Measurements from ENCODE around the gene C15orf39.

- TF ChIP-seq IRF2 (CRISPR knock-in tag; IDR thresholded peaks at IDR 0.05) (no peak), SOX13 (IDR thresholded peaks at IDR 0.05) (no peak), SOX13 (CRISPR knock-in tag; conservative IDR thresholded peaks at IDR 0.05 in 1 of 2, IDR thresholded peaks at IDR 0.05 in 1 of 2) (no peak), CTCF (CRISPR knock-in tag; IDR thresholded peaks at IDR 0.05) (no peak), NFKBIZ (CRISPR knock-in tag; IDR thresholded peaks at IDR 0.05) (no peak), NFE2L2 (IDR thresholded peaks at IDR 0.05; ENCODE audit: low read length) (no peak), HDAC2 (CRISPR knock-in tag; IDR thresholded peaks at IDR 0.05) (no peak), ZNF879 (CRISPR knock-in tag; IDR thresholded peaks at IDR 0.05) (no peak), EP300 (IDR thresholded peaks at IDR 0.05; ENCODE audit: low read depth in 2 of 2, low read length in 2 of 2) (no peak), EP300 (CRISPR knock-in tag; IDR thresholded peaks at IDR 0.05; ENCODE audit: borderline replicate concordance) (no peak), CHD4 (IDR thresholded peaks at IDR 0.05; ENCODE audit: borderline replicate concordance, low read length) (no peak), ZBTB20 (CRISPR knock-in tag; IDR thresholded peaks at IDR 0.05; ENCODE audit: borderline replicate concordance, low read depth) (no peak), ZNF652 (CRISPR knock-in tag; IDR thresholded peaks at IDR 0.05; ENCODE audit: borderline replicate concordance, low read depth) (no peak), ZNF225 (CRISPR knock-in tag; IDR thresholded peaks at IDR 0.05) (no peak)
These were observed 33.3 kb upstream of the C15orf39 start for GRCh38 chr15:75168374-75168773.

Data from HepG2 (cell line).